ENCODE measurements around the gene HKDC1.
"Not testable (repeated sequence)": the region's sequence is repeated elsewhere in the genome, so short reads cannot be mapped to it uniquely, and the experiment has no call there.

The HKDC1 gene

GRCh38 chr10:69246036-69246435, 25.9 kb downstream of the HKDC1 start:
- DNase-seq (ENCODE audit: low read depth), result no peak
- TF ChIP-seq, protein P1, sequence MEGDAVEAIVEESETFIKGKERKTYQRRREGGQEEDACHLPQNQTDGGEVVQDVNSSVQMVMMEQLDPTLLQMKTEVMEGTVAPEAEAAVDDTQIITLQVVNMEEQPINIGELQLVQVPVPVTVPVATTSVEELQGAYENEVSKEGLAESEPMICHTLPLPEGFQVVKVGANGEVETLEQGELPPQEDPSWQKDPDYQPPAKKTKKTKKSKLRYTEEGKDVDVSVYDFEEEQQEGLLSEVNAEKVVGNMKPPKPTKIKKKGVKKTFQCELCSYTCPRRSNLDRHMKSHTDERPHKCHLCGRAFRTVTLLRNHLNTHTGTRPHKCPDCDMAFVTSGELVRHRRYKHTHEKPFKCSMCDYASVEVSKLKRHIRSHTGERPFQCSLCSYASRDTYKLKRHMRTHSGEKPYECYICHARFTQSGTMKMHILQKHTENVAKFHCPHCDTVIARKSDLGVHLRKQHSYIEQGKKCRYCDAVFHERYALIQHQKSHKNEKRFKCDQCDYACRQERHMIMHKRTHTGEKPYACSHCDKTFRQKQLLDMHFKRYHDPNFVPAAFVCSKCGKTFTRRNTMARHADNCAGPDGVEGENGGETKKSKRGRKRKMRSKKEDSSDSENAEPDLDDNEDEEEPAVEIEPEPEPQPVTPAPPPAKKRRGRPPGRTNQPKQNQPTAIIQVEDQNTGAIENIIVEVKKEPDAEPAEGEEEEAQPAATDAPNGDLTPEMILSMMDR (IDR thresholded peaks at IDR 0.05; ENCODE audit: control insufficient read depth, insufficient read depth, low read depth, low read length, missing control alignments), result no peak
- no peak overlapping the region for H3K4me3 ChIP-seq (ENCODE audit: control insufficient read depth, low read depth, low read length)

DNA sequence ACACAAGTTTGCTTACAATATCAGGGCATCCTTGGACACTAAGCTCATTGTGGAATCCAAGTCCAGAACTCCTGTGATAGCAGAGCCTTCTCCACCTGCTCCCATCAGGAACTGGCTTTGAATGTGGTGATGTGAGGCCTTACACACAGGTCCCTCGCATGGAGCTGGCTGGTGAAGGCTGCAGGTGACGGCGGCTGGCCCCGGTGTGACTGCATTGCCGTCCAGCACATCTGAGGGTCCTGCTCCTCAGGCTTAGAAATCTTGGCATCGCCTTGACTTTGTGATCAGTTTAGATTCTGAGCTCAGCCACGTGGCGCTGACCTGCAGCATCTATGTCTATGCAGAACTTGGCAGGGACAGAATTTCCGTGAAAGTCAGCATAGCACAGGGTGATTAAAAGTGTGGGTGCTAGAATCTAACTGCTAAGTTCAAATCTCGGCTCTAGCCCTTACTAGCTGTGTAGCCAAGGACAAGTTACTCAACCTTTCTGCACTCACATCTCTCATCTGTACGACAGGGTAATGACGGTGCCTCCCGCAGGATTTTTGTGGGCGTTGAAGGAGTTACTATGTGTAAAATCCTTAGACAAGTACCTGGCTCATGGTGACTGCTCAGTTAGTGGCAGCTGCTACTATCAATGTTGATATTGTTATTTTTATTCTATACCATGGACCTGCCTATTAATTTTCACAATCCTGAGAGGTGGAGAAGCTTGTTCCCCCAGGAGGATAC, 26.6 kb downstream of the HKDC1 start:
- no peak for DNase-seq (ENCODE audit: low read depth)
- TF ChIP-seq, protein P1 (IDR thresholded peaks at IDR 0.05; ENCODE audit: control insufficient read depth, insufficient read depth, low read depth, low read length, missing control alignments), result no peak
- no peak overlapping the region for H3K4me3 ChIP-seq (ENCODE audit: control insufficient read depth, low read depth, low read length)

DNA sequence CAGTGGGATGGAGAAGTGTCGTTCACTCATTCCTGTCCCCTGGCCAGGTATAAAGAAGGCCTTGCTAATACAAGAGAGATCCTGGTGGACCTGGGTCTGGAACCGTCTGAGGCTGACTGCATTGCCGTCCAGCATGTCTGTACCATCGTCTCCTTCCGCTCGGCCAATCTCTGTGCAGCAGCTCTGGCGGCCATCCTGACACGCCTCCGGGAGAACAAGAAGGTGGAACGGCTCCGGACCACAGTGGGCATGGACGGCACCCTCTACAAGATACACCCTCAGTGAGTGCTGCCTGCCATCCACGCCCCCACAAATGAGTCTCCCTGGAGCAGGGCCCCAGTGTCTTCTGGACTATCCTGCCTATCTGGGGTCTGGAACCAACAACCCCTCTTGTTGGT, 27.2 kb downstream of the HKDC1 start:
- H3K4me3 ChIP-seq (ENCODE audit: control insufficient read depth, low read depth, low read length), result no peak overlapping the region
- TF ChIP-seq, protein P1 (IDR thresholded peaks at IDR 0.05; ENCODE audit: control insufficient read depth, insufficient read depth, low read depth, low read length, missing control alignments), result no peak
- DNase-seq (ENCODE audit: low read depth), result no peak

DNA sequence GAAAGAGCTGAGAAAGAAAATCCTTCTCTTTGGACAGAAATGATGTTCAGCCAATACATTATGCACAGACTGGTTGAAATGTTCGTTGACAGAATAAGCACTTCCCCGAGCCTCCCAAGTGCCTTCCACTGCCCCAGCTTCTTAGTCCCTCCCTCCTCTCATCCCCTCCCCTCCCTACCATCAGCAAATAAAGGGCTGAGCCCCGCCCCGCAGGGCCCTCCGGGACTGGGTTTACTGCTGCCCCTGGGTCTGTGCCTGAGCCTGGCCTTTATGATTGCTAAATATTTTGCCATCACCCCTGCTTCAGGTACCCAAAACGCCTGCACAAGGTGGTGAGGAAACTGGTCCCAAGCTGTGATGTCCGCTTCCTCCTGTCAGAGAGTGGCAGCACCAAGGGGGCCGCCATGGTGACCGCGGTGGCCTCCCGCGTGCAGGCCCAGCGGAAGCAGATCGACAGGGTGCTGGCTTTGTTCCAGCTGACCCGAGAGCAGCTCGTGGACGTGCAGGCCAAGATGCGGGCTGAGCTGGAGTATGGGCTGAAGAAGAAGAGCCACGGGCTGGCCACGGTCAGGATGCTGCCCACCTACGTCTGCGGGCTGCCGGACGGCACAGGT, 28.1 kb downstream of the HKDC1 start:
- no peak for DNase-seq (ENCODE audit: low read depth)
- H3K4me3 ChIP-seq (ENCODE audit: control insufficient read depth, low read depth, low read length), result no peak overlapping the region
- TF ChIP-seq, protein P1 (IDR thresholded peaks at IDR 0.05; ENCODE audit: control insufficient read depth, insufficient read depth, low read depth, low read length, missing control alignments), result no peak

GRCh38 chr10:69250041-69250440, 29.9 kb downstream of the HKDC1 start:
- H3K4me3 ChIP-seq (ENCODE audit: control insufficient read depth, low read depth, low read length), result no peak overlapping the region
- TF ChIP-seq, protein P1 (IDR thresholded peaks at IDR 0.05; ENCODE audit: control insufficient read depth, insufficient read depth, low read depth, low read length, missing control alignments), result no peak
- DNase-seq (ENCODE audit: low read depth), result no peak

- not testable (repeated sequence) for DNase-seq (ENCODE audit: low read depth); H3K4me3 ChIP-seq (ENCODE audit: control insufficient read depth, low read depth, low read length)
Observed at GRCh38 chr10:69251417-69251816, 31.3 kb downstream of the HKDC1 start.

DNA sequence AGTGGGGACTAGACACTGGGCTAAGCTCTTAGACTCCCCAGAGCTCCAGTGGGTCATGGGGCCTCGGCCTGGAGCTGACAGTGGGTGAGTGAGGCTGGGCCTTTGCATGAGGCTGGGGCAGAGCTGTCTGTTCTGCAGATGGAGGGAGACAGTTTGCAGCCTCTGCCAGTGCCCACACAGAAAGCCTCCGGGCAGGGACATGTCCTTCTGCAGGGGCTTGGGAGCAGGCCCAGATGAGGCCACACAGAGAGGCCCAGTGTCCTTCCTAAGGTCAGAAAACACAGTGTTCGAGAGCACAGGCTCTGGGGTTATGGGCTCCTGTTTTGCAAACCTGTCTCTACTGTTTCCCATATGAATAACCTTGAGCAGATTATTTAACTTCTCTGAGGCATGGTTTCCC, 33.0 kb downstream of the HKDC1 start:
- H3K4me3 ChIP-seq (ENCODE audit: control insufficient read depth, low read depth, low read length), result no peak overlapping the region
- DNase-seq (ENCODE audit: low read depth), result no peak
- TF ChIP-seq, protein P1 (IDR thresholded peaks at IDR 0.05; ENCODE audit: control insufficient read depth, insufficient read depth, low read depth, low read length, missing control alignments), result no peak
